ENCODE data around the gene GSTCD. TPM values are rescaled to one million over a fixed set of nuclear protein-coding genes. Genes with fewer than 3 reads are reported as not detected.

The GSTCD gene
- total RNA-seq, 2 donors from 2014 or later: 24.7 to 30.6 TPM

GRCh38 chr4:105831189-105831588, 122.6 kb downstream of the GSTCD start:
- TF ChIP-seq CTCF (conservative IDR thresholded peaks at IDR 0.05): no peak
- peaks cover 6% of the 10 kb centered on the region for H3K9me3 Mint-ChIP-seq
- no peak overlapping the region for H3K27ac ChIP-seq (ENCODE audit: low read depth, low read length)

GRCh38 chr4:105835177-105835576, 126.6 kb downstream of the GSTCD start:
- Histone ChIP-seq H3K4me1 (ENCODE audit: control insufficient read depth, insufficient read depth, low read length) (no peaks in the 10 kb centered on the region), H3K36me3 (ENCODE audit: control insufficient read depth, insufficient read depth, low read length) (peaks cover 28% of the 10 kb centered on the region), H3K27ac (ENCODE audit: low read depth, low read length) (no peak overlapping the region), H3K27me3 (ENCODE audit: control insufficient read depth, insufficient read depth, low read length, poor library complexity, severe bottlenecking) (no peaks in the 10 kb centered on the region), H3K9me3 (ENCODE audit: control insufficient read depth, low read length) (peaks cover 18% of the 10 kb centered on the region), H3K4me3 (ENCODE audit: low read length) (no peak overlapping the region), H3K9ac (ENCODE audit: extremely low read depth, low read length, poor library complexity, severe bottlenecking) (no peak overlapping the region)
- Mint-ChIP-seq H3K4me3 (no peak overlapping the region), H3K36me3 (ENCODE audit: low read depth) (peaks cover 34% of the 10 kb centered on the region), H3K4me1 (peaks cover 5% of the 10 kb centered on the region), H3K27ac (no peak overlapping the region), H3K27me3 (ENCODE audit: insufficient read depth) (no peaks in the 10 kb centered on the region), H3K9me3 (peaks cover 6% of the 10 kb centered on the region)
- 92 to 100% methylated on average over 1 to 6 of the region's 6 CpGs for WGBS, 2 experiments (ENCODE audit: insufficient coverage in 1 of 2, insufficient read length in 1 of 2)
- DNase-seq: no peak
- TF ChIP-seq CTCF (conservative IDR thresholded peaks at IDR 0.05): no peak

More at GRCh38 chr4:105831189-105831588, 122.6 kb downstream of the GSTCD start:
- peaks cover 12% of the 10 kb centered on the region for H3K36me3 ChIP-seq (ENCODE audit: control insufficient read depth, insufficient read depth, low read length)
- no peaks in the 10 kb centered on the region for H3K4me1 ChIP-seq (ENCODE audit: control insufficient read depth, insufficient read depth, low read length)
- no peak overlapping the region for H3K4me3 ChIP-seq (ENCODE audit: low read length)
- Mint-ChIP-seq H3K4me1 (no peaks in the 10 kb centered on the region), H3K27me3 (ENCODE audit: insufficient read depth) (no peaks in the 10 kb centered on the region), H3K36me3 (ENCODE audit: low read depth) (peaks cover 26% of the 10 kb centered on the region), H3K4me3 (no peak overlapping the region), H3K27ac (peak overlapping the region; percentile 48)
- no peak for DNase-seq
- H3K9ac ChIP-seq (ENCODE audit: extremely low read depth, low read length, poor library complexity, severe bottlenecking): no peak overlapping the region
- whole genome bisulfite sequencing, 2 experiments (ENCODE audit: insufficient coverage in 1 of 2, insufficient read length in 1 of 2): 96% methylated on average over 2 of the region's 2 CpGs; no CpG with 5 or more reads in 1 of the 2 experiments
- no peaks in the 10 kb centered on the region for H3K27me3 ChIP-seq (ENCODE audit: control insufficient read depth, insufficient read depth, low read length, poor library complexity, severe bottlenecking)
- H3K9me3 ChIP-seq (ENCODE audit: control insufficient read depth, low read length): peaks cover 7% of the 10 kb centered on the region

- H3K27ac ChIP-seq (ENCODE audit: low read depth, low read length): no peak overlapping the region
- no peaks in the 10 kb centered on the region for H3K4me1 ChIP-seq (ENCODE audit: control insufficient read depth, insufficient read depth, low read length)
- no peak for DNase-seq
- no peak overlapping the region for H3K4me3 ChIP-seq (ENCODE audit: low read length)
- H3K9me3 ChIP-seq (ENCODE audit: control insufficient read depth, low read length): peaks cover 18% of the 10 kb centered on the region
- Mint-ChIP-seq H3K4me1 (peaks cover 5% of the 10 kb centered on the region), H3K4me3 (no peak overlapping the region), H3K9me3 (peaks cover 6% of the 10 kb centered on the region), H3K36me3 (ENCODE audit: low read depth) (peaks cover 34% of the 10 kb centered on the region), H3K27ac (no peak overlapping the region), H3K27me3 (ENCODE audit: insufficient read depth) (no peaks in the 10 kb centered on the region)
- 93 to 100% methylated on average over 2 to 3 of the region's 3 CpGs for whole genome bisulfite sequencing, 2 experiments (ENCODE audit: insufficient coverage in 1 of 2, insufficient read length in 1 of 2)
- TF ChIP-seq CTCF (conservative IDR thresholded peaks at IDR 0.05): no peak
- H3K27me3 ChIP-seq (ENCODE audit: control insufficient read depth, insufficient read depth, low read length, poor library complexity, severe bottlenecking): no peaks in the 10 kb centered on the region
- H3K9ac ChIP-seq (ENCODE audit: extremely low read depth, low read length, poor library complexity, severe bottlenecking): no peak overlapping the region
- H3K36me3 ChIP-seq (ENCODE audit: control insufficient read depth, insufficient read depth, low read length): peaks cover 28% of the 10 kb centered on the region
Observed at GRCh38 chr4:105836537-105836936, 128.0 kb downstream of the GSTCD start.
